NCI-H510A (cell line): ENCODE data around the gene TH.

ENCODE experiments used
- DNase-seq: peaks from one replicate; lab custom pipeline; 2025; lab: John Stamatoyannopoulos, UW

TH gene

GRCh38 chr11:2208691-2209369 lies 37.2 kb upstream of the TH start:
- DNase-seq: peak; percentile 10

GRCh38 chr11:2207773-2208621 lies 36.4 kb upstream of the TH start:
- no peak for DNase-seq

- no peak for DNase-seq
Observed at GRCh38 chr11:2207212-2207611, 35.6 kb upstream of the TH start.

GRCh38 chr11:2205981-2206690 lies 34.5 kb upstream of the TH start:
- no peak for DNase-seq

GRCh38 chr11:2205214-2205720 lies 33.7 kb upstream of the TH start:
- no peak for DNase-seq

- DNase-seq: no peak
Observed at GRCh38 chr11:2204361-2205213, 33.0 kb upstream of the TH start.

GRCh38 chr11:2203440-2204259 lies 32.0 kb upstream of the TH start:
- DNase-seq: no peak

- no peak for DNase-seq
Observed at GRCh38 chr11:2202900-2203439, 31.4 kb upstream of the TH start.

GRCh38 chr11:2202071-2202899 lies 30.7 kb upstream of the TH start:
- DNase-seq: peak; percentile 62

GRCh38 chr11:2201542-2201941 lies 29.9 kb upstream of the TH start:
- no peak for DNase-seq

- no peak for DNase-seq
Observed at GRCh38 chr11:2200957-2201519, 29.4 kb upstream of the TH start.

GRCh38 chr11:2200536-2200935 lies 28.9 kb upstream of the TH start:
- no peak for DNase-seq

GRCh38 chr11:2199466-2200341 lies 28.1 kb upstream of the TH start:
- DNase-seq: no peak

- DNase-seq: no peak
Observed at GRCh38 chr11:2198621-2199365, 27.2 kb upstream of the TH start.

- DNase-seq: no peak
Observed at GRCh38 chr11:2197771-2198520, 26.3 kb upstream of the TH start.

GRCh38 chr11:2196970-2197770 lies 25.6 kb upstream of the TH start:
- DNase-seq: peak; percentile 39
